GM18498 (cell line): ENCODE results near the gene AJUBA.
"Not testable (repeated sequence)": the region's sequence is repeated elsewhere in the genome, so short reads cannot be mapped to it uniquely, and the experiment has no call there.

Experiments
- ATAC-seq: cut with Tn5 transposase; IDR thresholded peaks from one replicate; pipeline ENCODE4 v1.9.1; 2021; ENCODE audit warnings: mild to moderate bottlenecking, moderate library complexity; ENCODE audit not compliant: unreplicated experiment

AJUBA gene

DNA sequence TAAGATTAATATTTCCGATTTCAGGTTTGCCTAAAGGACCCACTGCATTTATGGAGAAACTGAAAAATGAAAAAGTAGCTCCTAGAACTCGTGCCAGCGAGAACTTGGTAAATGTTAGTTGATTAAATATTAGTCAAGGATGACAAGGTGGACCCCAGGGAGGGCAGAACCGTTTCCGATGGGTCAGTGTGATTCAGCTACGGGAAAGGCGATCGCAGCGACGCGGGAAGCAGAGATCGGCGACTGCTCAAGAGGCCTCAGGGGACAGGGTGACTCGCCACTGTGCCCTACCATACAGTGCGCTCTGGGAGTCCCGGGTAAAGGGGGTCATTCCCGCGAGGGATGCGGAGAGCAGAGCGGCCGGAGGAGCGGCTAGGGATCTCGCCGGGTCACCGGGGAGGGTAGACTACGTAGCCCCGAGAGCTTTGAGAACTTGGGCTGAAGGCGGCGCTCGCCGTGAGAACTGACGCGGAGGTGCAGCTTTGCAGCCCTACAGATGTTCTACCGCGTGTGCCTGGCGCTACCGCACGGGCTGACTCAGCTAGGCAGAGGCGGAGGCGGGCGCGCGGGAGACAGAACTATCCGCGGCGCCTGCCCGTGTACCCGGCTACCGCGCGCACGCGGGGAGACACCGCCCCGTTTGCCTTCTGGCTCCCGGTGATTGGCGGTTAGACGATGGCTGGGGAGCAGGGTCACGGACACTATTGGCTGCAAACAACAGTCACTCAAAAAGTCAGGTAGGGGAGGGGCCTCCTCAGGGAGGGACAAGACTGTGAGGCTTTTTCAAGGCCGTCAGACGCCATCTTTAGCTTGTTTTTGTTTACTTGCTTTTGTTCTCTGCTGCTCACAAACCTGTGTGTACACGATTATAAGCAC lies 24.4 kb upstream of the AJUBA start:
- ATAC-seq: peak; percentile 95

GRCh38 chr14:23006188-23006534 lies 23.8 kb upstream of the AJUBA start:
- ATAC-seq: no peak

- no peak for ATAC-seq
Observed at GRCh38 chr14:23005451-23006187, 23.3 kb upstream of the AJUBA start.

DNA sequence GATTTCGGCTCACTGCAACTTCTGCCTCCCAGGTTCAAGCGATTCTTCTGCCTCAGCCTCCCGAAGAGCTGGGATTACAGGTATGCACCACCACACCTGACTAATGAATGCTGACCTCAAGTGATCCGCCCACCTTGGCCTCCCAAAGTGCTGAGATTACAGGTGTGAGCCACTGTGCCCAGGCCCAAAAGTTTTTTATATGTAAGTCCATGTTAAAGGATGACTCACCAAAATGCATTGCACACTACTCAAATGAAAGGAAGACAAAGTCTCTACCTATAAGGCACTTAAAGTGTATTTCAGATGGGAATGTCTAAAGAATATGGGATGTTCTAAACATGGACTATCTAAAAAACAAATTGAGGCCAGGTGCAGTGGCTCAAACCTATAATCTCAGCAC lies 21.9 kb upstream of the AJUBA start:
- not testable (repeated sequence) for ATAC-seq

DNA sequence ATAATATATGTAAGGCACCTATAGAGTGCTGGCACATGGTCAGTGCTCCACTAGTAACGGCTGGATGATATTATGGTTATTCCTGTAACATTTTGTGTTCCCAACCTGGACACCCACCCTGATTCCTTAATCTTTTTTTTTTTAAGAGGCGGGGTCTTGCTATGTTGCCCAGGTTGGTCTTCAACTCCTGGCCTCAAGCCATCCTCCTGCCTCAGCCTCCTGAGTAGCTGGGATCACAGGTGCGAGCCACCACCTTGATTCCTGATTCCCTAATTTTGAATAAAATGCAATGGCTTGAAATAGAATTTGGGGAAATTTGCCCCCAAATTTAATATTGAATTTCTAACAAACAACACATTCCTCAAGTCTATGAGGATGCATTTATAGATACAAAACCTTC lies 20.2 kb upstream of the AJUBA start:
- ATAC-seq: no peak

GRCh38 chr14:23000860-23001259 lies 18.5 kb upstream of the AJUBA start:
- no peak for ATAC-seq

DNA sequence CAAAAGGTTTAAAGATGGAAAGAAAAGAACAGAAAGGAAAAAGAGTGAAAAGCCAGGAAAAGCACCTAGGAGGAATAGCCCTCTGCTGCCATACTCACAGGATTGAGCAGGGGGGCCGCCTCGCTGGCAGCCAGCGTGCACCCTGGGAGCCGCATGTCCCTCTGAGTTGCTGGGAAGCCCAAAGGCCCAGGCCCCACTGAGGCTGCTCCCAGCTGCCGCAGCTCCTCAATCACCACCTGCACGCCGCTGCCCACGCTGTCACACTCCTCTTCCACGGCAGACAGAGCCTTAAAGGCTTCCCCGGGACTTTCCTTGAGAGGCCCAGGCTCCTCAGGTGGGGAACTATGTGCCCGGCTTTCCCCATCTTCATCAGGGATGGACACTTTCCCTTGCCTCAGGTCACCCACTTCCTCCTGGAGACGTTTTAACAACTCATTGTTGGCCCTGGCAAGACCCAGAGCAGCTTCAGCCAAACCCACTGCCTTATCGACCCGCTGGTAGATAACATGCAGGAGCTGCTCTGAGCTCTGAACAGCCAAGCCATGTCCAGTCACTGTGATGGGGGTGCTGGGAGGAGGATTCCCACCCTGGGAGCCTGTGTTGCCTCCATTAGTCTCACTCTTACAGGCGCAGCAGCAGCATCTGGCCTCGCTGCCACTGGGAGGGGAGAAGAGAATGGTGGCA lies 16.1 kb upstream of the AJUBA start:
- no peak for ATAC-seq

GRCh38 chr14:22997676-22998323 lies 15.4 kb upstream of the AJUBA start:
- no peak for ATAC-seq

GRCh38 chr14:22996768-22997654 lies 14.7 kb upstream of the AJUBA start:
- no peak for ATAC-seq

- ATAC-seq: no peak
Observed at GRCh38 chr14:22995889-22996625, 13.7 kb upstream of the AJUBA start.

GRCh38 chr14:22994762-22995275 lies 12.5 kb upstream of the AJUBA start:
- no peak for ATAC-seq

DNA sequence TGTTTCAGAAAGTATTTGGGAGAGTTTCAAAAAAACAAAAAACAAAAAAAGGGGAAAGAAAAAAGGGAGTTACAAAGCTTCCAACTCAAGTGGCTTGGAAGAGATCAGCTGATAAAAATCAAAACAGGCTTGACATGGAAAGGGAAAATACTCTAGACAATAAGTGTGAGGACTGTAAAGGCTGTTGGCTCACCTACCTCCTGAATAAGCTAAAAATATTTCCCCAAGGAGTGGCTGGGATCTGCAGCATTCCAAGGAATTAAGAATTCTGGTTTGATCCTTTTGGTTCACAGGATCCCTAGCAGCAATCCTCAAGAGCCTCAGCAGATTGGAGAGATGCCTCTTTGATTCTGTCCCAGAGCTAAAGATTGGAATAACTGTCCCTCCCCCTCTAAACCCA lies 11.2 kb upstream of the AJUBA start:
- no peak for ATAC-seq

GRCh38 chr14:22991852-22992251 lies 9.5 kb upstream of the AJUBA start:
- ATAC-seq: no peak

- ATAC-seq: no peak
Observed at GRCh38 chr14:22987291-22987690, 4.9 kb upstream of the AJUBA start.

DNA sequence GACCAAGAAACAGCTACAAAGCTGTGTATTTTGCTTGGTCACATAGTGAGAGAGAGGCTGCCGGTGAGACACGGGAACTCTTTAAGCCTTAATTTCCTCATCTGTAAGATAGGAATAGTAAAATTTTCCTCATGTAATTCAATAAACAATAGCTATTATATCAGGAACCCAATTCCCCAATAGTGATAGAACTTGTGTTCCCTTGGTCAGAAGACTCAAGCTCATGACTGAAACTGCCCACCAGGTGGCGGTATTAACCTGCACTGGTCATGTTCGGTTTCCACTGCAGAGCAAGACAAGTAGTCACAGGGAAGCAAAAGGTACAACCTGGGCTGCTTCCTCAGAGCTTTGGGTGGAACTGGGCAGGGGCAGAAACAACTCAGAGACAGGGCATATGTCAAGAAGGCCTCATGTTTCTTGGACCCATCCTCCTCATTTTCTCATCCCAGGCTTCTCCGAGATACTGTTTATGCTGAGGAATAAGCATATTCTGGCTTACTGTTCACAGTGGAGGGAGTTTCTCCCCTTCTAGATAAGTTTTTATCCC lies 4.2 kb upstream of the AJUBA start:
- no peak for ATAC-seq

DNA sequence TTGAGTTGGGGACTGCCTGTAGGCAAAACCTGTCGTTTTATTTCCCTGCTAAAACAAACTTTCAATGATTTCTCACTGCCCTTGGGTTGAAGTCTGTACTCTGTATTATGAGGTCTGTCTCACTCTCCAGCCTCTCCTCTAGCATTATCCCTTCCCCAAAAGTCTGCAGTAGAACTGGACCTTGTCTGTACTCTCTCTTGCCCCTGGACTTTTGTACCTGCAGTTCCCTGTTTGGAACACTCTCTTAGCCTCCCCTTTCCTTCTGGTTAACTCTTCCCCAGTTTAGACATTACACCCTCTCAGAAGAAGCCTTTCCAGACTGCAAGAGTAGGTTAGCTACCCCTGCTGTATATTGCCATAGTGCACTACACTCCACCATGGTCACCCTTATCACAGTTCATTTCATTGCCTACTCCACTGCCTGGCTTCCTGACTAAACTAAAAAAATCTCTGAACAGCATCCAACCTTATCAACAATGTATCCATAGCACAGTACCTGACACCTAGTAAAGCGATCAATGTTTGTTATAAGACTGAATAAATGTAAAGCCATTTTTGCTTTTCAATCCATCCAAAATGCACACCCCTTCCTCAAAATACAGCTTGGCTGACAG lies 3.6 kb upstream of the AJUBA start:
- ATAC-seq: no peak

- ATAC-seq: no peak
Observed at GRCh38 chr14:22984959-22985658, 2.8 kb upstream of the AJUBA start.

- no peak for ATAC-seq
Observed at GRCh38 chr14:22981876-22982476, 375 bp downstream of the AJUBA start.
